IMR-90 (cell line): Measurements from ENCODE around the gene KLHL3. TPM values are rescaled to one million over a fixed set of nuclear protein-coding genes. Genes with fewer than 3 reads are reported as not detected.

Experiments used
- ATAC-seq: fragments of 200-7000 bp; cut with Tn5 transposase; 2 replicates; pipeline ENCODE4 v1.9.1; 2020; ENCODE audit warnings: low read depth, mild to moderate bottlenecking, moderate library complexity
- BruUV-seq: library from RNA; stranded (reverse); fragments of 400-500 nt; replicated peaks from 2 replicates; lab custom pipeline; 2021; lab: Mats Ljungman, UMichigan
- CTCF ChIA-PET: fragments of 300-600 bp; formaldehyde crosslinking; extraction: SDS; loops from one replicate; lab custom pipeline; 2021; ENCODE audit warnings: antibody characterized with exemption; lab: Yijun Ruan, JAX
- POLR2A ChIA-PET: fragments of 300-600 bp; sonication (Branson Sonifier 250); formaldehyde crosslinking; loops from one replicate; lab custom pipeline; 2022; ENCODE audit warnings: antibody characterized with exemption; ENCODE audit not compliant: unreplicated experiment; lab: Charles Lee
- DNase-seq: peaks from one replicate; pipeline ENCODE4 v3.0.0; 2013
- H2AFZ ChIP-seq: replicated peaks from 2 replicates; pipeline ENCODE3; 2013; ENCODE audit warnings: low read length, mild to moderate bottlenecking; ENCODE audit not compliant: poor library complexity
- H2AK5ac ChIP-seq: 2 replicates; pipeline ENCODE4 v1.6.1; 2013; ENCODE audit warnings: low read depth, low read length, inconsistent platforms
- H2AK9ac ChIP-seq: replicated peaks from 2 replicates; pipeline ENCODE3; 2013; ENCODE audit warnings: mild to moderate bottlenecking, low read depth, low read length, moderate library complexity; ENCODE audit not compliant: poor library complexity
- H2BK120ac ChIP-seq: 2 replicates; pipeline ENCODE4 v1.6.1; 2013; ENCODE audit warnings: low read depth, low read length, inconsistent platforms
- H2BK15ac ChIP-seq: 3 replicates; pipeline ENCODE4 v1.6.1; 2013; ENCODE audit warnings: low read depth, low read length, inconsistent platforms
- H2BK20ac ChIP-seq: 2 replicates; pipeline ENCODE4 v1.6.1; 2013; ENCODE audit warnings: low read depth, mild to moderate bottlenecking, inconsistent platforms, low read length, moderate library complexity
- H2BK5ac ChIP-seq: 2 replicates; pipeline ENCODE4 v1.6.1; 2013; ENCODE audit warnings: mild to moderate bottlenecking, low read depth, low read length, inconsistent platforms; ENCODE audit not compliant: poor library complexity, severe bottlenecking
- H3K14ac ChIP-seq: replicated peaks from 2 replicates; pipeline ENCODE4 v1.6.1; 2013; ENCODE audit warnings: low read depth, low read length, inconsistent platforms
- H3K18ac ChIP-seq: 2 replicates; pipeline ENCODE4 v1.6.1; 2013; ENCODE audit warnings: low read depth, low read length, control low read depth
- H3K23ac ChIP-seq: 2 replicates; pipeline ENCODE4 v1.6.1; 2013; ENCODE audit warnings: low read depth, low read length, inconsistent platforms
- H3K27ac ChIP-seq: 2 replicates; pipeline ENCODE4 v1.5.1; 2013; ENCODE audit warnings: mild to moderate bottlenecking, control low read depth, low read length; ENCODE audit not compliant: insufficient read depth
- H3K27me3 ChIP-seq: 2 replicates; pipeline ENCODE4 v1.6.1; 2013; ENCODE audit warnings: low read length; ENCODE audit not compliant: control insufficient read depth, insufficient read depth
- H3K36me3 ChIP-seq: 2 replicates; pipeline ENCODE4 v1.6.1; 2013; ENCODE audit warnings: low read length, mixed read lengths; ENCODE audit not compliant: control insufficient read depth, insufficient read depth
- H3K4ac ChIP-seq: 2 replicates; pipeline ENCODE4 v1.6.1; 2013; ENCODE audit warnings: low read depth, low read length, inconsistent platforms
- H3K4me1 ChIP-seq: 2 replicates; pipeline ENCODE4 v1.6.1; 2013; ENCODE audit warnings: low read length, mixed read lengths; ENCODE audit not compliant: control insufficient read depth, insufficient read depth
- H3K4me2 ChIP-seq: 2 replicates; pipeline ENCODE4 v1.6.1; 2013; ENCODE audit warnings: low read depth, mild to moderate bottlenecking, control low read depth, low read length, moderate library complexity
- H3K4me3 ChIP-seq: 2 replicates; pipeline ENCODE4 v1.5.1; 2013; ENCODE audit warnings: low read depth, mild to moderate bottlenecking, control low read depth, low read length, moderate library complexity; ENCODE audit not compliant: insufficient read depth
- H3K56ac ChIP-seq: 2 replicates; pipeline ENCODE4 v1.6.1; 2013; ENCODE audit warnings: low read length, inconsistent platforms; ENCODE audit not compliant: insufficient read depth; ENCODE audit errors: extremely low read depth
- H3K79me1 ChIP-seq, 2 experiments: 2 replicates each; pipeline ENCODE4 v1.6.1; 2013; ENCODE audit warnings: low read length in 2 of 2, inconsistent platforms in 1 of 2, low read depth in 1 of 2
- H3K9ac ChIP-seq: 2 replicates; pipeline ENCODE4 v1.6.1; 2013; ENCODE audit warnings: low read depth, low read length, control low read depth
- H3K9me1 ChIP-seq: 2 replicates; pipeline ENCODE4 v1.6.1; 2013; ENCODE audit warnings: low read length, inconsistent platforms; ENCODE audit not compliant: insufficient read depth
- H3K9me3 ChIP-seq: 2 replicates; pipeline ENCODE4 v1.6.1; 2013; ENCODE audit warnings: low read length; ENCODE audit not compliant: control insufficient read depth, insufficient read depth
- H4K20me1 ChIP-seq: 2 replicates; pipeline ENCODE4 v1.6.1; 2013; ENCODE audit warnings: low read length, inconsistent platforms; ENCODE audit not compliant: insufficient read depth
- H4K5ac ChIP-seq: 2 replicates; pipeline ENCODE4 v1.6.1; 2013; ENCODE audit warnings: mild to moderate bottlenecking, low read depth, low read length, control low read depth
- H4K8ac ChIP-seq, 2 experiments: 2 replicates each; pipeline ENCODE4 v1.6.1; 2013; ENCODE audit warnings: low read depth in 2 of 2, low read length in 2 of 2, control low read depth in 1 of 2, inconsistent platforms in 1 of 2
- H4K91ac ChIP-seq: 2 replicates; pipeline ENCODE4 v1.6.1; 2013; ENCODE audit warnings: low read depth, low read length, inconsistent platforms; ENCODE audit not compliant: insufficient read depth
- BHLHE40 ChIP-seq: fragments of 150-350 bp; IDR thresholded peaks from 2 replicates; pipeline ENCODE4 v1.6.1; 2016; ENCODE audit warnings: mild to moderate bottlenecking, low read depth, low read length
- CEBPB ChIP-seq: IDR thresholded peaks from 2 replicates; pipeline ENCODE4 v1.6.1; 2012; ENCODE audit warnings: low read depth, low read length, improper control_type of control experiment
- CHD1 ChIP-seq: IDR thresholded peaks from 2 replicates; pipeline ENCODE4 v1.6.1; 2012; ENCODE audit warnings: low read depth, low read length, improper control_type of control experiment
- CTCF ChIP-seq: conservative IDR thresholded peaks from 2 replicates; pipeline ENCODE4 v1.5.1; 2012; ENCODE audit warnings: mild to moderate bottlenecking, low read depth, low read length, improper control_type of control experiment
- ELK1 ChIP-seq: fragments of 150-350 bp; IDR thresholded peaks from 2 replicates; pipeline ENCODE4 v1.6.1; 2016; ENCODE audit warnings: low read depth, mild to moderate bottlenecking, low read length, moderate library complexity, borderline replicate concordance
- FOS ChIP-seq: fragments of 150-350 bp; IDR thresholded peaks from 2 replicates; pipeline ENCODE4 v1.6.1; 2016; ENCODE audit warnings: low read depth, low read length
- MAFK ChIP-seq: IDR thresholded peaks from 2 replicates; pipeline ENCODE4 v1.6.1; 2012; ENCODE audit warnings: low read depth, low read length, improper control_type of control experiment
- MXI1 ChIP-seq: IDR thresholded peaks from 2 replicates; pipeline ENCODE4 v1.6.1; 2012; ENCODE audit warnings: low read depth, mild to moderate bottlenecking, low read length, moderate library complexity, borderline replicate concordance
- NFE2L2 ChIP-seq: fragments of 150-350 bp; IDR thresholded peaks from 2 replicates; pipeline ENCODE4 v1.6.1; 2016; ENCODE audit warnings: low read depth, mild to moderate bottlenecking, low read length
- POLR2A ChIP-seq: IDR thresholded peaks from 2 replicates; pipeline ENCODE4 v1.6.1; 2012; ENCODE audit warnings: mild to moderate bottlenecking, low read depth, low read length
- RAD21 ChIP-seq: IDR thresholded peaks from 2 replicates; pipeline ENCODE4 v1.6.1; 2012; ENCODE audit warnings: low read length, improper control_type of control experiment
- RCOR1 ChIP-seq: IDR thresholded peaks from 2 replicates; pipeline ENCODE4 v1.6.1; 2012; ENCODE audit warnings: mild to moderate bottlenecking, low read length, improper control_type of control experiment; ENCODE audit not compliant: insufficient replicate concordance
- RFX5 ChIP-seq: IDR thresholded peaks from 2 replicates; pipeline ENCODE4 v1.8.0; 2012; ENCODE audit warnings: low read depth, mild to moderate bottlenecking, low read length, moderate library complexity
- SMC3 ChIP-seq: fragments of 150-350 bp; IDR thresholded peaks from 2 replicates; pipeline ENCODE4 v1.6.1; 2016; ENCODE audit warnings: low read depth, mild to moderate bottlenecking, antibody characterized with exemption, low read length, moderate library complexity
- USF2 ChIP-seq: fragments of 150-350 bp; IDR thresholded peaks from 2 replicates; pipeline ENCODE4 v1.6.1; 2017; ENCODE audit warnings: mild to moderate bottlenecking, antibody characterized with exemption, low read length, low read depth
- WGBS, 2 experiments: methylation state at CpG; one replicate each; pipeline versions ENCODE4 v1.1.5 to v1.1.7; 2013; ENCODE audit warnings: missing lambda C conversion rate in 2 of 2; ENCODE audit not compliant: insufficient read length in 1 of 2; ENCODE audit errors: extremely low coverage in 2 of 2; 5-methylcytosine and 5-hydroxymethylcytosine counted together
- dilution Hi-C: fragments of 300-500 bp; cut with HindIII; formaldehyde crosslinking; loops from one replicate; pipeline ENCODE4 v1.14.3; 2018; ENCODE audit warnings: low sequenced_read_pairs; ENCODE audit not compliant: unreplicated experiment
- in situ Hi-C: fragments of 300-500 bp; cut with MboI; formaldehyde crosslinking; loops from 3 replicates; pipeline ENCODE4 v1.14.3; 2019; ENCODE audit warnings: low sequenced_read_pairs, inconsistent platforms, mixed read lengths
- intact Hi-C: fragments of 100-400 bp; cut with micrococcal nuclease; formaldehyde crosslinking; loops from 2 replicates; pipeline ENCODE4 v1.10.0; 2022
- polyA plus RNA-seq, 3 experiments: library from polyadenylated mRNA; depleted of rRNA; stranded (reverse); fragments of >200 nt; gene quantifications; 2 replicates each; pipeline ENCODE4 v1.2.3, GENCODE V29; 2012; ENCODE audit warnings: low replicate concordance in 1 of 3
- total RNA-seq: library from RNA; depleted of rRNA; stranded (reverse); fragments of >200 nt; gene quantifications from 2 replicates; pipeline ENCODE4 v1.2.3, GENCODE V29; 2012

Gene KLHL3
- total and polyA plus RNA-seq, 2 of the 4 experiments (the other 2 are of a cell fraction), result 2.3 to 4.1 TPM

DNA sequence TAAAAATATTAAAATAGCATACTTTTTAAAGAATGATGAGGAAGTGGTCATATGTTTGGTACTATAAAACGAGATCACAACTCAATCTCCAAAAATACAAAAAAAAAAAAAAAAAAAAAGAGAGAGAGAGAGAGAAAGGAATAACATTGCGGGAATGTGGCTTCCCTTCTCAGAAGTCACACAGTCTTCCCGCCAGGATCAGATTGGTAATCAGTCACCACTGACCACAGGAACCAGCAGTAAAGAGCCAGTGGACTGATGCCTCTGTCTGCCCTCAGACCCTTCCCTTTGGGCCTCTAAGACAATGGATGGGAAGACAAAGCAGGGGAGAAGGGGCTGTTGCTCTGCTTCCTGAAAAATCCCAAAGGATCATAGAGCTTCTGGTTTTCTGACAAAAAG is 104.9 kb downstream of the KLHL3 start:
- Histone ChIP-seq H3K23ac (no peak overlapping the region), H3K27me3 (no peaks in the 10 kb centered on the region), H2AK5ac (no peak overlapping the region), H2AFZ (no peak overlapping the region), H2BK120ac (no peak overlapping the region), H3K36me3 (no peaks in the 10 kb centered on the region), H4K91ac (no peak overlapping the region), H2BK15ac (no peak overlapping the region), H2BK5ac (no peak overlapping the region), H2BK20ac (no peak overlapping the region), H3K9me1 (no peaks in the 10 kb centered on the region), H3K4me3 (no peak overlapping the region), H4K20me1 (no peaks in the 10 kb centered on the region), H3K9ac (no peak overlapping the region), H3K14ac (no peak overlapping the region), H3K18ac (no peak overlapping the region), H2AK9ac (no peak overlapping the region), H3K27ac (no peak overlapping the region), H4K5ac (no peak overlapping the region), H3K9me3 (no peaks in the 10 kb centered on the region), H3K4me1 (no peaks in the 10 kb centered on the region; the same call in 1 of the 2 replicates), H3K4me2 (no peak overlapping the region), H3K4ac (no peak overlapping the region), H3K56ac (no peak overlapping the region), H3K79me1 (no peaks in the 10 kb centered on the region), H4K8ac (no peak overlapping the region)
- no CpG with 5 or more reads among the region's 3 CpGs for WGBS, 2 experiments
- dilution Hi-C loops, result no loop called here
- intact Hi-C loops, result no loop called here
- ATAC-seq (no peak), DNase-seq (peak; percentile 4)
- TF ChIP-seq CHD1 (no peak), CEBPB (no peak), POLR2A (no peak), RCOR1 (no peak), USF2 (no peak), MAFK (no peak), MXI1 (no peak), BHLHE40 (no peak), FOS (no peak), RFX5 (no peak), ELK1 (no peak), CTCF (no peak), NFE2L2 (no peak), RAD21 (no peak), SMC3 (no peak)
- ChIA-PET CTCF (interaction anchor here (0.6 to 2.5 kb wide), 3 partner anchors 111 to 431 kb away, joined by 3 to 30 read pairs (median 7); no protein-coding TSS in a partner anchor), POLR2A (no interaction called here)
- no TSS peak for BruUV-seq
- in situ Hi-C loops, result loop anchor here (25.0 kb wide), 2 partner anchors 431 to 506 kb away; partner anchors contain the start of gene NME5
